GM19372 (cell line): ENCODE measurements around the gene ASPHD2.

Experiments
- ATAC-seq: cut with Tn5 transposase; IDR thresholded peaks from one replicate; pipeline ENCODE4 v1.9.1; 2021; ENCODE audit warnings: mild to moderate bottlenecking, low read depth, moderate library complexity; ENCODE audit not compliant: unreplicated experiment

Gene ASPHD2

DNA sequence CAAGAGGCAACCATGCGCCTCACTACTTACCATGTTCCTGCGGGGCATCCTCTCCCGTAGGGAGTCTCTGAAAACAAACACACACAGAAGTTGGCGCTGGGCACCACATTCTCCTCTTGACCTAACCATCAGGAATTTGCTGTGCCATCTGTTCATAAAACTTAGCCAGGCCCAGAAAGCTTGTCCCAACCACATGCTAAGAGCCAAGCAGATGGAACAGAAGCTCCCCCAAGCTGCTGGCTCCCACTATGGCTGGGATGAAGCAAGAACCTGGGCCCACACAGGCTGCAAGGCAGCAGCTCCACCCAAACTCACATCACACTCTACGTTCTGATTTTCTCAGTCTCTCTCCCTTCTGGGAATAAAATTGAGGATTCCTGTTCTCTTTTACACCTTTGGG is 37.1 kb downstream of the ASPHD2 start:
- ATAC-seq: no peak

DNA sequence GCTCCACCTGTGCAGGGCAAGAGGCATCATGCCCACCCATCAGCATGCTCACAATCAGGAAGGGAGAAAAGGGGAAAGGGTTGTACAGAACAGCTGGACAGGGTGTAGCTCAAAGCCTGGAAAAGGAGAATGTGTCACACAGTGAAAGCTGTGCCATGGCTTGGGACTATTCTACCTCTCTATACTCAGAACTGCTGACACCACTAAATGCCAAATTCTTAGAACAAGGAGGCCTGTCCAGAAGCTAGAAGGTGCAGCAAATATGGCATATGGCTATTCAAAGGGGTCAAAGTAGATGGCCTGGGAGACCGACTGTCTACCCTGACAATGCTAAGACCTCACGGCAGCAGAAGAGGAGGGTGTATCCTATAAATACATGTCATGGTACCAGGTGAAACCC is 41.7 kb downstream of the ASPHD2 start:
- ATAC-seq: no peak

DNA sequence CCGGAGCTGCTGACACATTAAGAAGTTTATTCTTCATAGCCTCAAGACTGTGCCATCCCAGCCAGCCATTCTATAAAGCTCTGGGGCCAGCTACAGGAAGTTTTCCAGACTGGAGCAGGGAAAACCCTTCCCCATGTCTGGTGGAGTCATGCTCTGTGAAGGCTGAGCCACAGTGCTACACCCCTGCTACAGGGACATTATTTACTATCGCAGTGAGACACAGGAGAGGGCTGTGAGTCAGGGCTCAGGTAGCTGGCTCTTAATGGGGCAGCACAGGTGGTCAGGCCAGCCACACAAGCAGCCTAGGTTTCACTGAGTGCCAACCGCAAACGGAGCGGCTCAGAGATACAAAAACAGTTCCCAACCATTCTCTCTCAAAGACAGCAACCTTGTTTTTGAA is 42.5 kb downstream of the ASPHD2 start:
- ATAC-seq: no peak

DNA sequence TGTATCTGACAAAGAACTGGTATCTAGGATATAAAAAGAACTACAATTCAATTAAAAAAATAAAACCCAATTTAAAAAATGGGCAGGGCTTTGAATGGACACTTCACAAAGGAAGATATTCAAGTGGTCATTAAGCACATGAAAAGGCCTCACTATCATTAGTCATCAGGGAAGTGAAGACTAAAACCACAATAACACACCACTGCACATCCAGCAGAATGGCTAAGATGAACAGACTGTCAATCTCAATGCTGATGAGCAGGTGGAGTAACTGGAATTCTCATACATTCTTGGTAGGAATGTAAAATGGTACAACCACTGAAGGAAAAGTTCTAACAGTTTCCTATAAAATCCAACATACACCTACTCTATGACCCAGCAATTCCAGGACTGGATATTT is 45.6 kb downstream of the ASPHD2 start:
- no peak for ATAC-seq

DNA sequence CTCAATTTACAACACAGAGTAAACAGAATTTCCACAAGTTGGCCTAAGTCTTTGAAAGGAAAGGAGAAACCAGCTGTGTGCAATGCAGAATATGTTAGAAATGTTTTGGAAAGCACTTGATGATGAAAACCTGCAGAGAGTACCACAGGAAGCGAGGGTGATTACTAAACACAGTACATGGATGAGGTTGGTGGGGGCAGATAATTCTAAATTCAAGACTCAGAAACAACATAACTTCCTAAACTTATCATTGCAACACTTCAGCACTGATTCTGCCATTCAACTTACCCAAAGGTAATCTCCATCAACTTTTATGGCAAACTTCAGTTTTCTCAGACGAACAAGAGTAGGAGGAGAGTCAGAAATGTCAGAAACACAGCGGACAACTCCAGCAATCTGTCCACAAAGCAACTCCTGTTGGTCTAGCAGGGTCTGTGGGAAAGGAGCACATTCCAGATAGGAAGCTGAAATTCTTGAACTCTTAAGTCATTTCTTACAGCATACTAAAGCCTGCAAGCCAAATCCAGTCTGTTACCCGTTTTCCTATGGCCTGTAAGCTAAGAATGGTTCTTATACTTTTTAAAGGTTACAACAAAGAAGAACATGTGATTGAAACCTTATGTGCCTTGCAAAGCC is 47.8 kb downstream of the ASPHD2 start:
- no peak for ATAC-seq

DNA sequence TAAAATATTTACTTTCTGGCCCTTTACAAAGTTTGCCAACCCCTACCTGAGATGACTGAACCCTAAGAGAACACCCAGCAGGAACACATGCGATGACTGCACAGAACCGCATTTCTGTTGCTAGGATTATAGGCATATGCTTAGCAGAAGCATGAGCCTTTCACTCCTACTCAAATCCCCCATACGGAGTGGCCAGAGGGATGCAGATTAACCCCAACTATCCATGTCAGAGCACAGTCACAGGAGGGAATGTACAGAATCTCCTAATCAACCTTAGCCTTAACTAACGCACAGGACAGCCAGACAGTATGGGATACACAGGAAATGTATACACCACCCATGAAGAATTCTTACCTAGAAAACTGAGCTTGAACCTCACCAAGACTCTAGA is 48.3 kb downstream of the ASPHD2 start:
- ATAC-seq: no peak

DNA sequence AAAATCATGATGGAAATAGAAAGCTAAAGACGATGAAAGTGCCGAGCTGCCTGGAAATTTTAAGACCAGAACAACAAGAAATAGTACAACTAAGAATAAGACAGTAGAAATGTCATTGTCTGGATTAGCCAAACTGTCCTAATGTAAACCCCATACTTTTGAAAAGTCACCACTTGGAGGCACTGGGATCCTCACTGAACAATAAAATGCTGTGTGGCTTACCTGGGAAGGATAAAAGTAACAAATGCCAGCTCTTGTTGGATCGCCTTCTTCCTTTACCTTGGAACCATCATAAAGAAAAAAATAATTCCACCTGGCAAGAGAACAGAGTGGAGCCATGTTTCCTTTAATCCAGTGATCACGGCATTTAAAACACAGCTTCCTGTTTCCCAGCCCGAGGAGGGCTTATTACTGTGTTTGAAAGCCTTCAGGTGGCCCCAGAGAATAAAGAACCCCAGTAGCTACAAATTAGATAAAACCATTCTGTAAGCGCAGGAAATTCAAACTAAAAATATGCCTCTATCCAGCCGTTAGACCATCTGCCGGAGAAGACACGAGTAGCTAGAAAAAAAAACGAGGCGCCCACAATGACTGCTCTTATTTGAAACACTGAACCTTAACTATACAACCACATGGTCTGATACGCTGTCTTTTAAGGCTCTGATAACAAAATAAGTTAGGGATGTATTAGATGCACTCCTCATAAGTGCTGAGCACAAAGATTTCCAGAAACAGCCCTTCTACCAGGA is 50.2 kb downstream of the ASPHD2 start:
- ATAC-seq: no peak

DNA sequence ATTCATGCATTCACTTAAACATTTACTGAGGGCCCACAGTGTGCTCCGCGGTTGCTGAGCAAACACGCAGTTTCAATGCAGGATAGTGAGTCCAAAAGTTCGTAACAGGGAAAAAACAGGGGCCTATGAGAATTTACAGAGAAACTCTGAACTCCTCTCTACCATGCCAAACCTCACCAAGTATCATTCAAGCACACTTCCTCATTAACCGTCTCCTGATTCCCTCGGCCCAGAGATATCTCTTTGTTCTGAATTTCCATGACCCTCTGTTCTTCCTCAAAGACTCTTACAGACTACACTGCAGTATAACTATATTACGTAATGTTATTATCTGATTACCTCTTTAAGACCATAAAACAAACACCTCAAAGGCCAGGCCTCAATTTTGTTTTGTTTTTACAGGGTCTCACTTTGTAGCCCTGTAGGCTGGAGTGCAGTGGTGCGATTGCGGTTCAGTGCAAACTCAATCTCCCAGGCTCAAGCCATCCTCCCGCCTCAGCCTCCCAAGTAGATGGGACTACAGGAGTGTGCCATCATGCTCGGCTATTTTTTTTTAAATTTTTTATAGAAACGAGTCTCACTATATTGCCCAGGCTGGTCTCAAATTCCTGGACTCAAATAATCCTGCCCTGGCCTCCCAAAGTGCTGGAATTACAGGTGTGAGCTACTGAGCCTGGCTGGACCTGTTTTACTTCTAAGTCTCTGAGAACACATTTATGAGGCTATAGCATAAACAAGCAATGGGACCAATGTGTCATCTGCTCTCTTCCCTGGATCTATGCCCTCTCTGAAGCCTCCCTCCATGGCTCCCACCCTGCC is 50.9 kb downstream of the ASPHD2 start:
- ATAC-seq: no peak

DNA sequence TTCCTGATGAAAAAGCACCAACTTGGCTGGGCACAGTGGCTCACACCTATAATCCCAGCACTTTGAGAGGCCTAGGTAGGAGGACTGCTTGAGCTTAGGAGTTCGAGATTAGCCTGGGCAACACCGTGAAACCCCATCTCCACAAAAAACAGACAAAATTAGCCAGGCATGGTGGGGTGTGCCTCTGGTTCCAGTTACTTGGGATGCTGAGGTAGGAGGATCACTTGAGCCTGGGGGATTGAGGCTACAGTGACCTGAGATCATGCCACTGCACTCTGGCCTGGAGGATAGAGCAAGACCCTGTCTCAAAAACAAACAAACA is 51.5 kb downstream of the ASPHD2 start:
- no peak for ATAC-seq

DNA sequence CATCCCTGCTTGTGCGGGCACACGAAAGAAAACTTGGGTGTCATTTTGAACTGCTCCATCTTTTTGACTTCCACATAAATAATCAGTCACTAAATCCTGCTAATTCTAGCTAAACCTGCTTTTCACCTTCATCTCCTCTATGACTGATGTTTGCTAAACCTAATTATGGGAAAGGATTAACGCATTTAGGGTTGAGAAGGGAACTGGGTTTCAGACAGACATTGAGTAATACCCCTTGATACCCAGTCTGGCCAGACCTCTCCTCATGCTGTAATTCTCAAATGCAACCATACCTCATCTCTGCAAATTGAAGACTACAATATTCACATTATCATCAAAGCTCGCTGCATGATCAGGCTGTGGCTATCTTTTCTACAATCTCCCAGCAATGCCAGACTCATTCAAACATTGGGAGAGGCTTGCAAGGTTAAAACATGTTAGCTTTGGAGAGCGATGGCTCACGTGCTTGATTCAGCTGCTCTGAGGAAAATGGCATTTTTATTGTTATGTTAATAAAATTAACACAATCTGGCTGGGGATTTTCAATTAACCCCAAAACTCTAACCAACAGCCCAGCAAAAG is 52.1 kb downstream of the ASPHD2 start:
- ATAC-seq: no peak

DNA sequence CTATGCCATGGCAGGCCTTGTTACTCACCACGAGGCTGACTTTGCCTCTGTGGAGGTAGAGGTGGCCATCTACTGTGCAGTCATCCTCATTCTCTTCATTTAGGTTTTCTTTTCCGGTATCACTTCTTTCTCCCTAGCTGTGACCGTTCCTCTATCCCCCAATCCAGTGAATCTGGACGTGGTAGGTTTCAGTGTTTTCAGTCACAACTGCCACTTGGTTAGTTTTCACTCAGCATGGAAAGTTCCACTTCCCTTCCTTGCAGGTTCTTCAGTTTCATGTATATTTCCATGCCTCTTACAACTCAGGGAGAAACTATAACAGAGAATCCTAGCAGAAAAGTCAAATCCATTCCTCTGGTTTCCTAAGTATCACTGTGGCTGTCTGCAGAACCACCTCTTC is 52.6 kb downstream of the ASPHD2 start:
- ATAC-seq: no peak

DNA sequence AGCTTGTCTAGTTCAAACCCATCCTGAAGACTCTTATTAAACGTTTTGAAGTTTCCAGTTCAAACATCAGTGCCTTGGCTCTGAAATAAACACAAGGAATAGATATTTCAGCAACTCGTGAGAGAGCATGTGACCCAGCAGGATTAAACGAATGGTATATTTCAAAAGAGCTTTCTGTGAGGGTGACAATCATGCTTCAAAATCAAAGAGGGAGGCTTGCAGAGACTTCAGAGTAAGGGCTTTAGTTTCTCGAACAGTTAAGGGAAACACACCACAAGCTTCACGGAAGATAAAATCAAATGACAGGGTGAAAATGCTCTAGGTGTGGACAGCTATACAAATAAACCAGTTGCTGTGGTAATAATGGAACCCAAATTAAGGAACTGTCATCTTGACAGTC is 53.1 kb downstream of the ASPHD2 start:
- no peak for ATAC-seq

DNA sequence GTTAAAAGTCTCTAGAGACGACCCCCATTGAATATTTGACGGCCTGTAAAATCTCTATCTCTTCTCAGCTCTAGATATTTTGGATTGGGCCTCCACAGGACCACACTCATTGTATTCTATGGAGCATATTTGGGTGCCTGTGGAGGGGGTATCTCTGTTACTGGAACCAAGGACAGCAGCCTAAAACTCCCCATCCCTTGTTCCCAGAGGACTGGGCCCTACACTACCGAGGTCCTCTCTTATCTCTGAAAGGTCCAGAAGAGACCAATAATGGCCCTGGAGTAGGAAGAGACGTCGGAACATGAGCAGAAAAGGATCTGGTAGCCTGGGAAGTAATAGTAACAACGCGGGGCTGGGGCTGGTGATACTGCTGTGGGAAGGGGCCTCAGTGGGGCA is 54.0 kb downstream of the ASPHD2 start:
- no peak for ATAC-seq

DNA sequence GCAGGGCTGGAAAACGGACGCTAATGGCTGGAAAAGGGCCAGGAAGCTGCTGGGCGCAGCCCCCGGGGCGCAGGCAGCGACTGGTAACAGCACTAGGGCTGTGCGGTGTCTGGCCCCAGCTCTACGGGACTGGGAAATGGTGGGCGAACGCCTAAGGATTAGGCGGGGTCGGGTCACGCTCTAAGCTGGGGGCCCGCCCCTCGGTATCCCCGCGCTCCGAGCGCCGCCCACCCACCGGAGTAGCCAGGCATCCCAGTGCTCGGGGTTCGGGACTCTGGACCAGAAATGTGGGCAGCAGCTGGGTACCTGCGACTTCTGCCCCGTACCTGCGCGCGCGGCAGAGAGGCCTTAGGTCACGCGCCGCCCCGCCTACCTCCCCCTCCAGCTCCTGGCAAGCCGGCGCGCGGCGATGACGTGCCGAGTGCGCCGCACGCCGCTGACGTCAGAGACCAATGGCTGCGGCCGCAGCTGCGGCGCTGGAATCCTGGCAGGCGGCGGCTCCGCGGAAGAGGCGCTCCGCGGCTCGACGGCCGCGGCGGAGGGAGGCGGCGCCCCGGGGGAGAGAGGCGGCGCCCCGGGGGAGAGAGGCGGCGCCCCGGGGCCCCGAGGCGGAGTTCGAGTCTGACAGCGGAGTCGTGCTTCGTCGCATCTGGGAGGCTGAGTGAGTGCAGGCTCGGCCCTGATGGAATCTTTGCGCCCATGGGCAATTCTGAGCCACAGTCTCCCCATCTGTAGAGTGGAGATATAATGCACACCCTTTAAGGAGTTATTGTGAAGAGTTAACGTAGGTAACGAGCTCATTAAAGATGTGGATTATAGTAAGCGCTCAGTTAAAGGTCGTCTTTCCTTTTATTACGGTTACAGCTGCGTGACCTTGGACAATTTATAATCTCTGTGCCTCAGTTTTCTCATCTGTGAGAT is 54.6 kb downstream of the ASPHD2 start, which contains the start of the genes HPS4 and SRRD:
Gene HPS4 (minus strand): TSS at position 345 of the 921 bp plus-strand sequence. CDS start 2,021 bp downstream, outside the sequence.
Gene SRRD (plus strand): TSS at position 439 of the 921 bp plus-strand sequence. CDS start 14 bp downstream, at position 453.
- peak; percentile 73 for ATAC-seq

DNA sequence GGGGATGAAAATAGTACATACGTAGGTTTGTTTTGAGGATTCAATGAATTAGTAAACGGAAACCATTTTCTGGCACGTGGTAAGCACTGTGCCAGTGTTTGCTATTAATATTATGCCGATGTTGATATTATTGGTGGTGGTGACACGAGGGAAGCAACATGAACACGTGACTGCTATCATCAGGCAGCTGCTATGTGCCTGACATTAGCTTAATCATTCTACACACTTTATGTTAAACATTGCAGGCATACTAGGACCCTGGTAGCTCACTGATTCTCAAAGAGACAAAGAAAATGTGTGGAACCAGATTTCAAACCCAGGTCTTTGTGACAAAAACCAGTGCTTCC is 55.3 kb downstream of the ASPHD2 start:
- no peak for ATAC-seq

DNA sequence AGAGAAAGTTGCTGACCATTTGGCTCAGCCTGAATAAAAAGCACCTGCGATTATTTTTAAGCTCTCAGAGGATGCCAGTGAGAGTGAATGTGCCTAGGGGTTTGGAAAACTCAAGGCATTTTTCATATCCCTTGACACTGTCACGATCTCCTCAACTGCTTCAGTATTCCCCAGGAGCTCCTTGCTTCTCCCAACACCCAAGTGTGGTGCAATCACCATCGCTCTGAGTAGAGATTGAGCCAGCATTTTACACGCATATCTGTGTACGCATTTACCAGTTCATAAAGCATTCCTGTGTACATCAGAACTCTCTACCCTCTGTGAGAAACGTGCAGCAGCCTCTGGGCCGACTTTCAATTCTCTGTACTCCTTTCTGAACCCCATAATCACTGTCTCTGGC is 56.0 kb downstream of the ASPHD2 start:
- no peak for ATAC-seq

DNA sequence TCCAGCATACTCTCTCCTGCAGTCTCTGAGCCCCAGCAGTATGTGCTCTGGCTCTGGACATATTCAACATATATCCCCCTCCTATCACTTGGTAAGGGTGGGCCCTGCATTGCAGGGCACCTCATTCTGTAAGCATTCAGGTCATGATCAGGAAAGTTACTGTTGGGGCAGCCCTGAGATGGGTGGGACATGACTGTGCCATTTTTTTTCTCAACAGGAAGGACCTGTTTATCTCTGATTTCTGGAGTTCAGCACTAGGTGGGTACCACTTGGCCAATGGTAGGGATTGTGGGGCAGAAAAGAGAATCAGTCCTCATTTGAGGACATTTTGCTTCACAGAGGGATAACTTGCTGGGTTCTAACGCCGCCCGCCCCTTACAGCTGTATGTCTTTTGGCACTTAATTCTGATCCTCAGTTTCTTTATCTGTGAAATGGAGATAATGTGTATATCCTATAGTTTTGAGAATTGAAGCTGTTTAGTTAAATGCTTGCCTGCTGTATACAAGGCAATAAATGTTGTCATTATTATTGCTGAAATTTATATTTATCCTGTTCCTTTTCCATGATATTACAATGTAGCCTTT is 56.8 kb downstream of the ASPHD2 start:
- no peak for ATAC-seq

DNA sequence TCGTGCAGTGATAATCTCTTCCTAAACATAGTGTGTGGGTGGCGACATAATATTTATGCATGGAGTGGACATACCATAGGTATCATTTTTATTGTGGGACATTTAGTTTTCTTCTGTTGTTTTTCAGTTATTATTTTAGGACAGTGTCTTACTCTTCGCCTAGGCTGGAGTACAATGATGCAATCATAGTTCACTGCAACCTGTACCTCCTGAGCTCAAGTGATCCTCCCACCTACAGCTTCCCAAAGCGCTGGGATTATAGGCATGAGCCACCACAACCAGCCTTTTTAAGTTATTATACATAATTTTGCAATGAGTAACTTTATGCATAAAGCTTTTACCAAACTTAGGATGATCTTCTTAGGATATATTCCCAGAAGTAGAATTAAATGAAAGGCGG is 57.3 kb downstream of the ASPHD2 start:
- no peak for ATAC-seq

DNA sequence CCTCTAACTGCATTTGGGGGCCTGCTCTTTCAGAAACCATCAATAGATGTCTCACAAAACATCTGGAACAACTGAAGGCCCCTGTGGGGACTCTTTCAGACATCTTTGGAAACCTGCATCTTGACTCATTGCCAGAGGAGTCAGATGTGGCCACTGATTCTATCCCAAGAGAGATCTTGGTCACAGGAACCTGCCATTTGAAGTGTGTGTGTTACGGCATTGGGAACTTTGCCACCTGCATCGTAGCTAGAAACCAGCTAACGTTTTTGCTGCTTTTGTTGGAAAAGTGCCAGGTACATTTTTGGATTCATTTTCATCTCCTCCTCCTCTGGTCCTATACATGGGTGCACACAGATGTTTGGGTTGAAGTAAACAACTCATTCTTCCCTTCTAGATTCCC is 58.9 kb downstream of the ASPHD2 start:
- ATAC-seq: no peak
